Neural cell (in vitro differentiated cells): ENCODE data around the gene LIMS2. TPM values are rescaled to one million over a fixed set of nuclear protein-coding genes. Genes with fewer than 3 reads are reported as not detected.

ENCODE experiments used
- H2AFZ ChIP-seq: fragments of 200-600, 300-800 bp; sonication (generic), shearing (Covaris generic); 2 replicates; pipeline ENCODE4 v1.6.0; 2014; ENCODE audit warnings: low read depth, mild to moderate bottlenecking, antibody characterized with exemption, low read length, moderate library complexity
- H3F3A ChIP-seq: fragments of 200-600 bp; shearing (Covaris generic); 2 replicates; pipeline ENCODE4 v1.6.1; 2016; ENCODE audit warnings: mild to moderate bottlenecking, moderate library complexity, mixed read lengths, antibody characterized with exemption, low read length; ENCODE audit not compliant: insufficient read depth, poor library complexity, severe bottlenecking
- H3K27ac ChIP-seq: fragments of 200-600, 300-800 bp; sonication (generic), shearing (Covaris generic); 2 replicates; pipeline ENCODE4 v1.5.1; 2014; ENCODE audit warnings: mild to moderate bottlenecking, low read length, moderate library complexity
- H3K27me3 ChIP-seq: fragments of 300-800, 200-600 bp; sonication (generic), shearing (Covaris generic); 2 replicates; pipeline ENCODE4 v1.6.0; 2014; ENCODE audit warnings: mild to moderate bottlenecking, low read depth, low read length, moderate library complexity; ENCODE audit not compliant: insufficient read depth
- H3K36me3 ChIP-seq: fragments of 300-800, 200-600 bp; sonication (generic), shearing (Covaris generic); 2 replicates; pipeline ENCODE4 v1.5.1; 2014; ENCODE audit warnings: mild to moderate bottlenecking, antibody characterized with exemption, low read length, moderate library complexity; ENCODE audit not compliant: insufficient read depth
- H3K4me2 ChIP-seq: fragments of 300-800, 200-600 bp; sonication (generic), shearing (Covaris generic); 2 replicates; pipeline ENCODE4 v1.6.0; 2014; ENCODE audit warnings: mild to moderate bottlenecking, low read length
- H3K4me3 ChIP-seq: fragments of 300-800, 200-600 bp; sonication (generic), shearing (Covaris generic); 2 replicates; pipeline ENCODE4 v1.5.1; 2014; ENCODE audit warnings: mild to moderate bottlenecking, low read length, moderate library complexity
- H3K79me2 ChIP-seq: fragments of 200-600 bp; shearing (Covaris generic); replicated peaks from 2 replicates; pipeline ENCODE4 v1.6.0; 2014; ENCODE audit warnings: mild to moderate bottlenecking, low read length, moderate library complexity; ENCODE audit not compliant: insufficient read depth
- H3K9ac ChIP-seq: fragments of 300-800, 200-600 bp; sonication (generic), shearing (Covaris generic); 2 replicates; pipeline ENCODE4 v1.6.1; 2016; ENCODE audit warnings: mild to moderate bottlenecking, low read length, mixed read lengths
- H3K9me2 ChIP-seq: fragments of 200-600 bp; shearing (Covaris generic); 2 replicates; pipeline ENCODE4 v1.6.1; 2016; ENCODE audit warnings: mild to moderate bottlenecking, low read length, mixed read lengths; ENCODE audit not compliant: insufficient read depth
- H3K9me3 ChIP-seq: fragments of 200-600, 300-800 bp; sonication (generic), shearing (Covaris generic); 2 replicates; pipeline ENCODE4 v1.6.1; 2016; ENCODE audit warnings: mild to moderate bottlenecking, mixed run types, low read length, moderate library complexity, mixed read lengths
- H4K20me1 ChIP-seq: fragments of 200-600 bp; shearing (Covaris generic); 2 replicates; pipeline ENCODE4 v1.6.1; 2016; ENCODE audit warnings: mild to moderate bottlenecking, mixed run types; ENCODE audit not compliant: insufficient read depth
- CTCF ChIP-seq: fragments of 450-650 bp; IDR thresholded peaks from 2 replicates; pipeline ENCODE4 v1.5.1; 2014; ENCODE audit warnings: antibody characterized with exemption, mild to moderate bottlenecking, moderate library complexity; ENCODE audit not compliant: poor library complexity, severe bottlenecking
- EP300 ChIP-seq: fragments of 450-650 bp; conservative IDR thresholded peaks from 2 replicates; pipeline ENCODE4 v1.6.1; 2014; ENCODE audit warnings: antibody characterized with exemption, mild to moderate bottlenecking, moderate library complexity; ENCODE audit not compliant: poor library complexity, severe bottlenecking
- EZH2 ChIP-seq: fragments of 200-600, 300-800 bp; shearing (Covaris generic), sonication (generic); IDR thresholded peaks from 2 replicates; pipeline ENCODE4 v1.6.1; 2014; ENCODE audit warnings: antibody characterized with exemption, low read length, borderline replicate concordance, mild to moderate bottlenecking; ENCODE audit not compliant: insufficient read depth, poor library complexity, severe bottlenecking
- MXI1 ChIP-seq: fragments of 450-650 bp; conservative IDR thresholded peaks from 2 replicates; pipeline ENCODE4 v1.6.1; 2014; ENCODE audit warnings: antibody characterized with exemption, mild to moderate bottlenecking; ENCODE audit not compliant: poor library complexity, severe bottlenecking
- POLR2AphosphoS5 ChIP-seq: IDR thresholded peaks from 2 replicates; pipeline ENCODE4 v1.6.1; 2012
- RAD21 ChIP-seq: fragments of 450-650 bp; conservative IDR thresholded peaks from 2 replicates; pipeline ENCODE4 v1.6.1; 2014; ENCODE audit warnings: antibody characterized with exemption, mild to moderate bottlenecking, moderate library complexity
- REST ChIP-seq: IDR thresholded peaks from 2 replicates; pipeline ENCODE4 v1.6.1; 2012; ENCODE audit warnings: borderline replicate concordance
- SMC3 ChIP-seq: fragments of 450-650 bp; conservative IDR thresholded peaks from 2 replicates; pipeline ENCODE4 v1.6.1; 2014; ENCODE audit warnings: antibody characterized with exemption, mild to moderate bottlenecking, moderate library complexity; ENCODE audit not compliant: poor library complexity
- TAF1 ChIP-seq: IDR thresholded peaks from 2 replicates; pipeline ENCODE4 v1.6.1; 2012; ENCODE audit warnings: low read depth
- polyA plus RNA-seq: library from polyadenylated mRNA; depleted of rRNA; stranded (reverse); fragments of >200 nt; gene quantifications from 2 replicates; pipeline ENCODE4 v1.2.3, GENCODE V29; 2014

The LIMS2 gene
- polyA plus RNA-seq, 1 donor from 2014 or later, result not detected

- Histone ChIP-seq H3K9me3 (no peaks in the 10 kb centered on the region), H2AFZ (no peak overlapping the region), H3K9me2 (no peaks in the 10 kb centered on the region), H4K20me1 (no peaks in the 10 kb centered on the region), H3K36me3 (no peaks in the 10 kb centered on the region), H3K27me3 (no peaks in the 10 kb centered on the region), H3K27ac (no peak overlapping the region), H3K79me2 (no peaks in the 10 kb centered on the region), H3K9ac (no peak overlapping the region), H3K4me2 (no peak overlapping the region), H3F3A (no peaks in the 10 kb centered on the region), H3K4me3 (no peak overlapping the region)
- TF ChIP-seq SMC3 (no peak), RAD21 (no peak), EZH2 (no peak), CTCF (no peak), MXI1 (no peak), EP300 (no peak), POLR2AphosphoS5 (no peak), REST (no peak), TAF1 (no peak)
These were observed 23.3 kb downstream of the LIMS2 start for GRCh38 chr2:127651971-127652550.

GRCh38 chr2:127651381-127651809, 23.9 kb downstream of the LIMS2 start:
- no peaks in the 10 kb centered on the region for H3K79me2 ChIP-seq
- no peak overlapping the region for H3K4me3 ChIP-seq
- no peak overlapping the region for H3K27ac ChIP-seq

More at GRCh38 chr2:127651381-127651809, 23.9 kb downstream of the LIMS2 start:
- H3F3A ChIP-seq, result no peaks in the 10 kb centered on the region
- no peaks in the 10 kb centered on the region for H3K9me2 ChIP-seq
- no peak overlapping the region for H2AFZ ChIP-seq
- no peak overlapping the region for H3K9ac ChIP-seq
- H3K9me3 ChIP-seq, result no peaks in the 10 kb centered on the region
- H3K4me2 ChIP-seq, result no peak overlapping the region
- TF ChIP-seq REST (no peak), CTCF (no peak), SMC3 (no peak), POLR2AphosphoS5 (no peak), EZH2 (no peak), MXI1 (no peak), TAF1 (no peak), EP300 (no peak), RAD21 (no peak)
- H3K36me3 ChIP-seq, result no peaks in the 10 kb centered on the region
- H3K27me3 ChIP-seq, result no peaks in the 10 kb centered on the region
- H4K20me1 ChIP-seq, result no peaks in the 10 kb centered on the region
